Activated CD8-positive, alpha-beta memory T cell treated with anti-CD3 and anti-CD28 coated beads for 36 hours (primary cell): ENCODE measurements around the gene CTCFL. TPM values are rescaled to one million over a fixed set of nuclear protein-coding genes. Genes with fewer than 3 reads are reported as not detected.

Experiments used
- CTCF ChIA-PET: fragments of 350-600 bp; sonication (Branson Sonifier 250); formaldehyde crosslinking; loops from one replicate; lab custom pipeline; 2021; ENCODE audit warnings: antibody characterized with exemption; lab: Charles Lee
- POLR2A ChIA-PET: fragments of 350-600 bp; sonication (Branson Sonifier 250); formaldehyde crosslinking; loops from one replicate; lab custom pipeline; 2021; ENCODE audit warnings: antibody characterized with exemption; lab: Charles Lee
- total RNA-seq, 2 experiments: library from RNA; stranded (reverse); gene quantifications; one replicate each; pipeline ENCODE4 v1.2.3, GENCODE V29; 2021

CTCFL gene
- total RNA-seq, 2 experiments from 2014 or later = not detected

GRCh38 chr20:57473246-57474048 lies 51.5 kb downstream of the CTCFL start:
- ChIA-PET CTCF (interaction anchor here (0.6 to 1.8 kb wide), 3 partner anchors 60 to 92 kb away, joined by 3 to 6 read pairs (median 3); no protein-coding TSS in a partner anchor), POLR2A (interaction anchor here (0.6 to 1.5 kb wide), 3 partner anchors 8 to 83 kb away, joined by 3 to 7 read pairs (median 3); no protein-coding TSS in a partner anchor)

- ChIA-PET CTCF (interaction anchor here (1.8 kb wide), 1 partner anchor 91 kb away, joined by 6 read pairs; no protein-coding TSS in a partner anchor), POLR2A (interaction anchor here (0.7 kb wide), 1 partner anchor 9 kb away, joined by 3 read pairs; no protein-coding TSS in a partner anchor)
Measured at GRCh38 chr20:57472474-57472873, 52.5 kb downstream of the CTCFL start.

GRCh38 chr20:57471496-57472372 lies 53.2 kb downstream of the CTCFL start:
- POLR2A ChIA-PET = no interaction called here

GRCh38 chr20:57470666-57471495 lies 54.1 kb downstream of the CTCFL start:
- POLR2A ChIA-PET = no interaction called here

More at GRCh38 chr20:57471496-57472372, 53.2 kb downstream of the CTCFL start:
- CTCF ChIA-PET = no interaction called here

GRCh38 chr20:57470212-57470522 lies 54.8 kb downstream of the CTCFL start:
- POLR2A ChIA-PET = no interaction called here
- CTCF ChIA-PET = no interaction called here

More at GRCh38 chr20:57470666-57471495, 54.1 kb downstream of the CTCFL start:
- CTCF ChIA-PET = no interaction called here

- ChIA-PET CTCF (no interaction called here), POLR2A (no interaction called here)
Measured at GRCh38 chr20:57469418-57470211, 55.3 kb downstream of the CTCFL start.

GRCh38 chr20:57468523-57469417 lies 56.2 kb downstream of the CTCFL start:
- CTCF ChIA-PET = no interaction called here

GRCh38 chr20:57467742-57468141 lies 57.2 kb downstream of the CTCFL start:
- CTCF ChIA-PET = no interaction called here
- POLR2A ChIA-PET = no interaction called here

More at GRCh38 chr20:57468523-57469417, 56.2 kb downstream of the CTCFL start:
- POLR2A ChIA-PET = no interaction called here

GRCh38 chr20:57465943-57466342 lies 59.0 kb downstream of the CTCFL start:
- CTCF ChIA-PET = no interaction called here
- POLR2A ChIA-PET = no interaction called here

- ChIA-PET CTCF (no interaction called here), POLR2A (no interaction called here)
Measured at GRCh38 chr20:57465486-57465885, 59.5 kb downstream of the CTCFL start.

GRCh38 chr20:57464642-57465211 lies 60.2 kb downstream of the CTCFL start:
- ChIA-PET POLR2A (no interaction called here), CTCF (no interaction called here)

GRCh38 chr20:57462781-57463180 lies 62.2 kb downstream of the CTCFL start:
- CTCF ChIA-PET = no interaction called here

GRCh38 chr20:57461726-57462125 lies 63.2 kb downstream of the CTCFL start:
- CTCF ChIA-PET = no interaction called here

More at GRCh38 chr20:57462781-57463180, 62.2 kb downstream of the CTCFL start:
- POLR2A ChIA-PET = no interaction called here

GRCh38 chr20:57460781-57461465 lies 64.0 kb downstream of the CTCFL start:
- ChIA-PET CTCF (no interaction called here), POLR2A (no interaction called here)

More at GRCh38 chr20:57461726-57462125, 63.2 kb downstream of the CTCFL start:
- POLR2A ChIA-PET = no interaction called here

- CTCF ChIA-PET = no interaction called here
- POLR2A ChIA-PET = no interaction called here
Measured at GRCh38 chr20:57459897-57460296, 65.0 kb downstream of the CTCFL start.

GRCh38 chr20:57459278-57459677 lies 65.7 kb downstream of the CTCFL start:
- ChIA-PET POLR2A (no interaction called here), CTCF (no interaction called here)
